ENCODE data around the gene FUBP3. TPM values are rescaled to one million over a fixed set of nuclear protein-coding genes. Genes with fewer than 3 reads are reported as not detected.

FUBP3 gene
- polyA plus RNA-seq, 6 donors from 2014 or later: 22.5 to 37.4 (median 25.7) TPM

GRCh38 chr9:130635721-130636647 is 56.6 kb downstream of the FUBP3 start:
- H3K4me1 Mint-ChIP-seq: peaks cover 0 to 3% (median 0%) of the 10 kb centered on the region in 3 donors
- peaks cover 8 to 32% of the 10 kb centered on the region in 2 donors for H3K36me3 Mint-ChIP-seq
- H3K9me3 Mint-ChIP-seq: no peaks in the 10 kb centered on the region
- H3K27ac Mint-ChIP-seq: peak overlapping the region in 1 of 6 donors; percentile 21
- no peak for DNase-seq
- H3K27me3 Mint-ChIP-seq: no peaks in the 10 kb centered on the region
- ATAC-seq (ENCODE audit: low read depth in 2 of 2): no peak
- no peak overlapping the region for H3K4me3 Mint-ChIP-seq

GRCh38 chr9:130636648-130637020 is 57.3 kb downstream of the FUBP3 start:
- DNase-seq (no peak), ATAC-seq (ENCODE audit: low read depth in 2 of 2) (no peak)
- Mint-ChIP-seq H3K36me3 (peaks cover 8 to 29% of the 10 kb centered on the region in 2 donors), H3K27ac (peak overlapping the region in 1 of 6 donors; percentile 67), H3K4me3 (no peak overlapping the region), H3K9me3 (no peaks in the 10 kb centered on the region), H3K27me3 (no peaks in the 10 kb centered on the region), H3K4me1 (peaks cover 0 to 3% (median 0%) of the 10 kb centered on the region in 3 donors)

- Mint-ChIP-seq H3K27me3 (no peaks in the 10 kb centered on the region), H3K9me3 (no peaks in the 10 kb centered on the region), H3K4me3 (no peak overlapping the region), H3K4me1 (no peaks in the 10 kb centered on the region), H3K27ac (no peak overlapping the region), H3K36me3 (peaks cover 8 to 17% of the 10 kb centered on the region in 2 donors)
- no peak for DNase-seq
- no peak for ATAC-seq (ENCODE audit: low read depth in 2 of 2)
Observed at GRCh38 chr9:130638284-130639123, 59.1 kb downstream of the FUBP3 start.

DNA sequence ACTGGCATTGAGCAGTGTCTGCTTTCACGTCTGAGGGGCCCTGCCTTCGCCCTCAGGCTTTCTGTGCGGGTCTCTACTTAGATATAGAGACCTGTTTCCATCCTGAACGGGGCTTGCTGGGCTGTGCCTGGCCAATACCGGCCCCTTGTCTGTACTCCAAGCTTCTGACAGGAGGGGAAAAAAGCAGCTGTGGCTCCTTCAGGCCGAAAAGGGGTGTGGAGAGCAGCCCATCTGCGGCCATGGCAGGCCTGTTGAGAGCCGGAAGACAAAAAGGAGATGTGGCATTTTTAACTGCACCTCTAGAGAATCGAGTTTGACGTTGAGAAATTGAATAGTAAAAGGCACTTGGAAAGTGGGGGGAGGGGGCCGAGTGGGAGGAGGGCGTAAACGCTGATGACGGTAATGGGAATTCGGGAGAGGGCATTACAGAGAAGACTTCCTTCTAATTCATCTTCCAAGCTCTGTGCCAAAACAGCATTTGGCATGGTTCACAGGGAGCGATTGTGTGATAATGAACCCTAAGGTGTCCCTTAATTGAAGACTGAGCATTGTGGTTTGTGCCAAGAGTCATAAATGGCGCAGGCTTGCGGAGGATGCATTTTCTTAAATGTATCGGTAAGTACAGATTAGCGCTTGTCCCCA is 59.9 kb downstream of the FUBP3 start:
- no peak for ATAC-seq (ENCODE audit: low read depth in 2 of 2)
- Mint-ChIP-seq H3K27me3 (no peaks in the 10 kb centered on the region), H3K36me3 (peaks cover 8 to 17% of the 10 kb centered on the region in 2 donors), H3K4me1 (no peaks in the 10 kb centered on the region), H3K4me3 (no peak overlapping the region), H3K9me3 (no peaks in the 10 kb centered on the region), H3K27ac (no peak overlapping the region)
- DNase-seq: no peak

DNA sequence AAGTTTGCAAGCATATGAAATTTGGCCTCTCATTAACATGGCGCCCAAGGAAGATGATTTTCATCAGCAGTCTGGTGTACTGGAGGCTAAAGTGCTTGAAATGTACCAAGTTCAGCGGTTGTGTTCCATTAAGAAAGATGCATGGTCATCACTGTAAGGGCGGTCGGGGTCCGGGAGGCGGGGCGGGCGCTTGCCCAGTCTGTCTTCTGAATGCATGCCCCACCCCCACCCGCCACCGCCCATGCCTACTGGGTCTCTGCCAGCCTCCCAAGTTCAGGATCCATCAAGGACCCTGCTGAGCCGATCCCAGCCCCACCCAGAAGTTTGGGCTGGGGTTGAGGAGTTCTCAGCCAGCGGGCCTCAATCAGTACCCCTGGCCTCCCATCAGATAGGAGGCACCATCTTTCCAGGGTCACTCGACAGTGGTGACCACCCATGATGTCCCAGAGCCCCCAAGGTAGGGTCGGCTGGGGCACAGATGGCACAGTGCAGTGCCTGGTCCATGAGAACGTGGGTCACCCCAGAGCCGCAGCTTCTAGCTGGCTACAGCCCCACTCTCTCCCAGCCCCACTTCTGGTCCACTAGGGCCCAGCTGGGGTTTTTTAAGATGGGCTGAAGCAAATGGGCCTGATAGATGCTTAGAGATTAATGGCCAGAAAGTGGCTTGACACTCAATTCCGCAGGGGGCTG is 60.6 kb downstream of the FUBP3 start:
- ATAC-seq (ENCODE audit: low read depth in 2 of 2): no peak
- no peak overlapping the region for H3K27ac Mint-ChIP-seq
- H3K4me1 Mint-ChIP-seq: no peaks in the 10 kb centered on the region

DNA sequence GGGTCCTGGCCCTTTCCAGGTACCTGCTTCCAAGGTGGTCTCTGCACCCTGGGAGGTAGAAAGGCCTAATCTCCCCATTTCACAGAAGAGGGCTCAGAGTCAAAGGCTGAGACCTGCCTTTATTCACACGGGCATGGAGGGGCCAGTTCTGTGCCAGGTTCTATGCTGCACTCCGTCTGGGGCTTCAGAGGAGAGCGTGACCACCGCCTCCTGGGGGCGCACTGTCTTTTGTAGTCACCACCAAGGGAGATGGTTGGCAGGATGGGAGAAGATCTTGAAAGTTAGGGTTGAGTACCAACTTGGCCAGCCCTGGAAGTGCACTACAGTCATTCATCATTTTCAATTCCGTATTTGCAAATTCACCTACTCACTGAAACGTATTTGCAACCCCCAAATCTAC is 61.3 kb downstream of the FUBP3 start:
- Mint-ChIP-seq H3K27me3 (no peaks in the 10 kb centered on the region), H3K9me3 (peaks cover 0 to 4% (median under 1%) of the 10 kb centered on the region in 7 donors), H3K4me3 (no peak overlapping the region), H3K36me3 (peaks cover 8 to 11% of the 10 kb centered on the region in 2 donors), H3K27ac (no peak overlapping the region), H3K4me1 (no peaks in the 10 kb centered on the region)
- DNase-seq: no peak
- ATAC-seq (ENCODE audit: low read depth in 2 of 2): no peak

More for the DNA sequence above, 60.6 kb downstream of the FUBP3 start:
- Mint-ChIP-seq H3K27me3 (no peaks in the 10 kb centered on the region), H3K9me3 (no peaks in the 10 kb centered on the region), H3K4me3 (no peak overlapping the region), H3K36me3 (peaks cover 8 to 12% of the 10 kb centered on the region in 2 donors)
- no peak for DNase-seq

- H3K27me3 Mint-ChIP-seq: peaks cover 6 to 13% (median 8%) of the 10 kb centered on the region in 3 donors
- no peaks in the 10 kb centered on the region for H3K4me1 Mint-ChIP-seq
- peaks cover 6 to 18% (median 7%) of the 10 kb centered on the region in 7 donors for H3K9me3 Mint-ChIP-seq
- no peak for ATAC-seq (ENCODE audit: low read depth in 2 of 2)
- DNase-seq: no peak
- H3K4me3 Mint-ChIP-seq: no peak overlapping the region
- H3K36me3 Mint-ChIP-seq: peaks cover 8 to 25% of the 10 kb centered on the region in 2 donors
- H3K27ac Mint-ChIP-seq: no peak overlapping the region
Observed at GRCh38 chr9:130642926-130643325, 63.5 kb downstream of the FUBP3 start.

GRCh38 chr9:130651221-130651620 is 71.8 kb downstream of the FUBP3 start:
- Mint-ChIP-seq H3K9me3 (peaks cover 2 to 8% (median 3%) of the 10 kb centered on the region in 7 donors), H3K4me3 (no peak overlapping the region), H3K27me3 (peaks cover 11 to 56% (median 28%) of the 10 kb centered on the region in 3 donors), H3K27ac (no peak overlapping the region), H3K36me3 (peaks cover 0 to 8% of the 10 kb centered on the region in 2 donors), H3K4me1 (no peaks in the 10 kb centered on the region)
- ATAC-seq (ENCODE audit: low read depth in 2 of 2) (no peak), DNase-seq (no peak)

DNA sequence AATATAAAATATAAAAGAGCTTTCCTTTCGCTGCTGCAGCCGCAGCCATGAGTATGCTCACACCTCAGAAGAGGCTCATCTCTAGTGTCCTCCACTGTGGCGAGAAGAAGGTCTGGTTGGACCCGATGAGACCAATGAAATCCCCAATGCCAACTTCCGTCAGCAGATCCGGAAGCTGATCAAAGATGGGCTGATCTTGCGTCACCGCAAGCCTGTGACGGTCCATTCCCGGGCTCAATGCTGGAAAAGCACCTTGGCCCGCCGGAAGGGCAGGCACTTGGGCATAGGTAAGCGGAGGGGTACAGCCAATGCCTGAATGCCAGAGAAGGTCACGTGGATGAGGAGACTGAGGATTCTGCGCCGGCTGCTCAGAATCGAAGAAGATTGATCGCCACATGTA is 72.4 kb downstream of the FUBP3 start:
- H3K4me3 Mint-ChIP-seq: no peak overlapping the region
- H3K27ac Mint-ChIP-seq: no peak overlapping the region
- peaks cover 12 to 54% (median 29%) of the 10 kb centered on the region in 3 donors for H3K27me3 Mint-ChIP-seq
- ATAC-seq (ENCODE audit: low read depth in 2 of 2) (no peak), DNase-seq (no peak)
- H3K4me1 Mint-ChIP-seq: no peaks in the 10 kb centered on the region
- peaks cover 0 to 2% of the 10 kb centered on the region in 2 donors for H3K36me3 Mint-ChIP-seq
- H3K9me3 Mint-ChIP-seq: peaks cover 0 to 5% (median 1%) of the 10 kb centered on the region in 7 donors

GRCh38 chr9:130654879-130655278 is 75.5 kb downstream of the FUBP3 start:
- Mint-ChIP-seq H3K4me1 (peaks cover 4 to 7% (median 5%) of the 10 kb centered on the region in 3 donors), H3K9me3 (peaks cover 0 to 6% (median 0%) of the 10 kb centered on the region in 7 donors), H3K27ac (no peak overlapping the region), H3K36me3 (no peaks in the 10 kb centered on the region), H3K4me3 (no peak overlapping the region), H3K27me3 (peaks cover 32 to 69% (median 47%) of the 10 kb centered on the region in 3 donors)
- no peak for ATAC-seq (ENCODE audit: low read depth in 2 of 2)
- DNase-seq: no peak

DNA sequence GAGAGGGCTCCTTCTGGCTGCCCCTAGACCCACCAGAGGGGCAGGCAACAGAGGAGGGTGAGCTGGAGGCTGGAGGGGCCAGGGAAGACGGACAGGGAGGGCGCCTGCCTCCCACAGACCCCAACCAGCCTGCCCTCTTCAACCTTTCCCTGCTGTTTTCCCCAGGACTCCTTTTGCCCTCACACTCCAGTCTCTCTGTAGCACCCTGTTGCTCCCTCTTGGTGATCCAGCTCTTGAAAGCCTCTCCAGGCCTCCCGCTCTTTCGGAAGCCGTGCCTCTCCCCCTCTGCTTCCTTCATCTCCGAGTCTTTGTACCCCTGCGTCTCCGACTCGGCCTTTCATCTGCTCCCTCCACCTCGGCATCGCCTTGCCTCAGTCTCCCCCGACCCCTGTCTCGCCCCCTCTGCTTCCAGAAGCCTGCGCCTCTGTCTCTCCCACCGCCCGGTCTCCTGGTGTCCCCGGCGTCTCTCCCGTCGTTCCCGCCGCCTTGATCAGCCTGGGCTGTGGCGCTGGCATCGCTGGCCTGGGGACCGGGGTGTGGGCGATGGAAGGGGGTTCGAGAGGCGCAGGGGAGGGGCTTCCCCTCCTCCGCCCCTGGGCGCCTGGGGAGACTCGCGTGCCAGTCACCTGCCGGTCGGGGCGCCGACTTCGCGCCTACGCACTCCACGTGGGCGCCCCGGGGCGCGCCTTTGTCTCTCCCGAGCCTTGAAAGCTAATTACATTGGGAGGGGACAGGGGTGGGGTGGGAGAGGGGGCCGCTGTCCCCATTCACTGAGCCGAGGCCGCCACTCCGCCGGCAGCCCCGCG is 79.7 kb downstream of the FUBP3 start:
- DNase-seq: no peak
- no peaks in the 10 kb centered on the region for H3K36me3 Mint-ChIP-seq
- H3K4me1 Mint-ChIP-seq: peaks cover 17 to 38% (median 30%) of the 10 kb centered on the region in 3 donors
- peak overlapping the region in 6 of 8 donors; percentile 29 to 83 (median 60) for H3K4me3 Mint-ChIP-seq
- H3K27ac Mint-ChIP-seq: peak overlapping the region in 1 of 6 donors; percentile 70
- peaks cover 45 to 89% (median 76%) of the 10 kb centered on the region in 3 donors for H3K27me3 Mint-ChIP-seq
- ATAC-seq (ENCODE audit: low read depth in 2 of 2): no peak
- peaks cover 0 to 6% (median 0%) of the 10 kb centered on the region in 7 donors for H3K9me3 Mint-ChIP-seq

- Mint-ChIP-seq H3K4me1 (peaks cover 20 to 41% (median 34%) of the 10 kb centered on the region in 3 donors), H3K36me3 (no peaks in the 10 kb centered on the region), H3K4me3 (peak overlapping the region in 6 of 8 donors; percentile 20 to 78 (median 70)), H3K27ac (no peak overlapping the region), H3K9me3 (peaks cover 0 to 4% (median 0%) of the 10 kb centered on the region in 7 donors), H3K27me3 (peaks cover 45 to 85% (median 79%) of the 10 kb centered on the region in 3 donors)
- DNase-seq: no peak
- ATAC-seq (ENCODE audit: low read depth in 2 of 2): no peak
Observed at GRCh38 chr9:130659699-130660248, 80.4 kb downstream of the FUBP3 start.
